H1 (cell line): ENCODE results near the gene TRAPPC3. TPM values are rescaled to one million over a fixed set of nuclear protein-coding genes. Genes with fewer than 3 reads are reported as not detected.

Source experiments
- BRCA1 ChIP-seq: IDR thresholded peaks from 2 replicates; pipeline ENCODE4 v1.6.1; 2012; ENCODE audit warnings: low read depth, low read length, improper control_type of control experiment
- CBX8 ChIP-seq: fragments of 300-800, 300-1000 bp; sonication (generic); IDR thresholded peaks from 2 replicates; pipeline ENCODE4 v1.7.1; 2016; ENCODE audit warnings: low read depth, low read length, borderline replicate concordance
- CREB1 ChIP-seq: IDR thresholded peaks from 2 replicates; pipeline ENCODE4 v1.6.1; 2012; ENCODE audit warnings: inconsistent platforms
- CTCF ChIP-seq, 3 experiments: IDR thresholded peaks; 1 replicate in 2 of 3; 2 replicates in 1 of 3; pipeline versions ENCODE4 v1.5.1 to v1.6.1; 2011; ENCODE audit warnings: low read length in 3 of 3, mild to moderate bottlenecking in 3 of 3, inconsistent platforms in 2 of 3, low read depth in 1 of 3, moderate library complexity in 1 of 3; ENCODE audit not compliant: insufficient read depth in 1 of 3; ENCODE audit errors: control extremely low read depth in 1 of 3
- EGR1 ChIP-seq: IDR thresholded peaks from 2 replicates; pipeline ENCODE4 v1.6.1; 2011; ENCODE audit warnings: low read depth, low read length, borderline replicate concordance
- EZH2 ChIP-seq: fragments of 200-600 bp; sonication (generic); IDR thresholded peaks from 2 replicates; pipeline ENCODE4 v1.7.1; 2012; ENCODE audit warnings: low read depth, mild to moderate bottlenecking, moderate library complexity, low read length, inconsistent platforms; ENCODE audit not compliant: severe bottlenecking
- GTF2F1 ChIP-seq: IDR thresholded peaks from 2 replicates; pipeline ENCODE4 v1.6.1; 2012; ENCODE audit warnings: low read depth, low read length, improper control_type of control experiment, borderline replicate concordance
- HDAC2 ChIP-seq, 2 experiments: fragments of 300-600 bp in 1 of 2; sonication (generic) in 1 of 2; IDR thresholded peaks; 2 replicates each; pipeline ENCODE4 v1.6.1; 2011 to 2012; ENCODE audit warnings: low read depth in 2 of 2, low read length in 2 of 2, mild to moderate bottlenecking in 2 of 2, moderate library complexity in 2 of 2, borderline replicate concordance in 1 of 2, inconsistent platforms in 1 of 2
- JUN ChIP-seq: IDR thresholded peaks from 2 replicates; pipeline ENCODE4 v1.6.1; 2011; ENCODE audit warnings: low read depth, mild to moderate bottlenecking, improper control_type of control experiment, low read length
- KDM1A ChIP-seq: fragments of 200-600, 300-600 bp; sonication (generic); IDR thresholded peaks from 2 replicates; pipeline ENCODE4 v1.7.1; 2016; ENCODE audit warnings: mild to moderate bottlenecking, low read length, borderline replicate concordance
- PHF8 ChIP-seq: fragments of 200-600 bp; sonication (generic); conservative IDR thresholded peaks from 2 replicates; pipeline ENCODE4 v1.7.1; 2012; ENCODE audit warnings: low read depth, mild to moderate bottlenecking, inconsistent platforms, low read length, moderate library complexity
- POLR2A ChIP-seq, 2 experiments: IDR thresholded peaks; 1 replicate in 1 of 2; 2 replicates in 1 of 2; pipeline ENCODE4 v1.6.1; 2011; ENCODE audit warnings: low read depth in 2 of 2, low read length in 2 of 2, mild to moderate bottlenecking in 2 of 2; ENCODE audit errors: control extremely low read depth in 1 of 2
- RBBP5 ChIP-seq: IDR thresholded peaks from 2 replicates; pipeline ENCODE4 v1.7.1; 2012; ENCODE audit warnings: low read depth, mild to moderate bottlenecking, inconsistent platforms, low read length, moderate library complexity, borderline replicate concordance
- RFX5 ChIP-seq: IDR thresholded peaks from 2 replicates; pipeline ENCODE4 v1.6.1; 2011; ENCODE audit warnings: low read depth, low read length, improper control_type of control experiment, borderline replicate concordance
- SIN3A ChIP-seq, 2 experiments: IDR thresholded peaks in 1 of 2; conservative IDR thresholded peaks in 1 of 2; 2 replicates each; pipeline ENCODE4 v1.6.1; 2011 to 2012; ENCODE audit warnings: low read length in 2 of 2, improper control_type of control experiment in 1 of 2, low read depth in 1 of 2, mild to moderate bottlenecking in 1 of 2
- SIRT6 ChIP-seq: IDR thresholded peaks from one replicate; pipeline ENCODE4 v1.7.1; 2012; ENCODE audit warnings: low read length, inconsistent platforms
- SP1 ChIP-seq: IDR thresholded peaks from 2 replicates; pipeline ENCODE4 v1.6.1; 2011; ENCODE audit warnings: low read depth, low read length
- SP4 ChIP-seq: IDR thresholded peaks from 2 replicates; pipeline ENCODE4 v1.6.1; 2012; ENCODE audit warnings: low read length, inconsistent platforms
- TBP ChIP-seq: IDR thresholded peaks from 2 replicates; pipeline ENCODE4 v1.6.1; 2011; ENCODE audit warnings: low read depth, low read length, improper control_type of control experiment
- YY1 ChIP-seq: IDR thresholded peaks from 2 replicates; pipeline ENCODE4 v1.6.1; 2011; ENCODE audit warnings: low read depth, mild to moderate bottlenecking, low read length
- ZNF274 ChIP-seq: IDR thresholded peaks from 2 replicates; pipeline ENCODE4 v1.7.0; 2012; ENCODE audit warnings: low read length, borderline replicate concordance; ENCODE audit errors: extremely low read depth
- polyA plus RNA-seq, 7 experiments: library from polyadenylated mRNA; depleted of rRNA in 3 of 7; stranded (reverse) in 5 of 7; unstranded in 2 of 7; fragments of >200 nt in 5 of 7; fragments of 200-250 nt in 2 of 7; gene quantifications; 1 replicate in 5 of 7; 2 replicates in 1 of 7; 4 replicates in 1 of 7; pipeline versions ENCODE4 v1.2.1 to v1.2.3, GENCODE V29; 2011 to 2013; ENCODE audit warnings: missing spikeins in 2 of 7, mixed read lengths in 2 of 7
- total RNA-seq: library from RNA; stranded (reverse); fragmentation: NEBNext Ultra II Directional; extraction: Animal tissue kit (Norgen Biotek cat#: 25700); gene quantifications from 2 replicates; pipeline ENCODE4 v1.2.1, GENCODE V29; 2021

TRAPPC3 gene
- total and polyA plus RNA-seq, 2 of the 8 experiments (the other 6 are each of a cell fraction or from before 2014, with no cell fraction given) = 47.8 to 51.0 TPM

- peak in 2 of 3 experiments; percentile 79 to 81; a peak in 3 of 4 replicates for TF ChIP-seq CTCF (IDR thresholded peaks at IDR 0.05; ENCODE audit: control extremely low read depth in 1 of 3, insufficient read depth in 1 of 3, low read depth in 1 of 3, low read length in 3 of 3)
- TF ChIP-seq POLR2A (IDR thresholded peaks at IDR 0.05; ENCODE audit: control extremely low read depth in 1 of 2, low read depth in 2 of 2, low read length in 2 of 2) = no peak
- TF ChIP-seq RBBP5 = no peak
- TF ChIP-seq BRCA1 = no peak
- TF ChIP-seq JUN = no peak
- TF ChIP-seq HDAC2 (IDR thresholded peaks at IDR 0.05; ENCODE audit: borderline replicate concordance in 1 of 2, low read depth in 2 of 2, low read length in 2 of 2) = no peak
- no peak for TF ChIP-seq SP1
- TF ChIP-seq RFX5 = no peak
- no peak for TF ChIP-seq GTF2F1
- no peak for TF ChIP-seq KDM1A
- 0 out of 4 replicates have a peak, but pooled peaks of 1 of the 2 experiments have one; percentile 20 for TF ChIP-seq SIN3A (conservative IDR thresholded peaks at IDR 0.05 in 1 of 2, IDR thresholded peaks at IDR 0.05 in 1 of 2; ENCODE audit: low read depth in 1 of 2, low read length in 2 of 2)
- no peak for TF ChIP-seq ZNF274
- TF ChIP-seq YY1 = no peak
- no peak for TF ChIP-seq PHF8
- no peak for TF ChIP-seq EGR1
- no peak for TF ChIP-seq CBX8
- TF ChIP-seq SP4 = no peak
- no peak; the same call in 1 of the 2 replicates for TF ChIP-seq CREB1
- TF ChIP-seq SIRT6 = no peak
- no peak for TF ChIP-seq TBP
- no peak for TF ChIP-seq EZH2
Measured at GRCh38 chr1:36096500-36097432, 52.5 kb downstream of the TRAPPC3 start (continued).
